GM12878 (cell line): Measurements from ENCODE around the gene CHDH. TPM values are rescaled to one million over a fixed set of nuclear protein-coding genes. Genes with fewer than 3 reads are reported as not detected.

Source experiments
- ATAC-seq: fragments of 200-7000 bp; cut with Tn5 transposase; 3 replicates; pipeline ENCODE4 v1.9.1; 2020; ENCODE audit warnings: mild to moderate bottlenecking, moderate library complexity
- BruUV-seq: library from RNA; stranded (reverse); fragments of 400-500 nt; replicated peaks from 2 replicates; lab custom pipeline; 2021; lab: Mats Ljungman, UMichigan
- CTCF ChIA-PET: fragments of 300-600 bp; sonication (Branson Sonifier 250); formaldehyde crosslinking; extraction: SDS; loops from one replicate; lab custom pipeline; 2021; ENCODE audit warnings: inconsistent platforms; lab: Yijun Ruan, JAX
- POLR2A ChIA-PET: fragments of 350-600 bp; formaldehyde crosslinking; extraction: SDS; loops from one replicate; lab custom pipeline; 2021; ENCODE audit warnings: inconsistent platforms; lab: Charles Lee
- RAD21 ChIA-PET: fragments of 300-600 bp; sonication (Branson Sonifier 250); formaldehyde crosslinking; loops from one replicate; lab custom pipeline; 2023; ENCODE audit warnings: antibody characterized with exemption; ENCODE audit not compliant: unreplicated experiment; lab: Charles Lee
- SMC1A ChIA-PET: fragments of 300-600 bp; sonication (Branson Sonifier 250); formaldehyde crosslinking; loops from one replicate; lab custom pipeline; 2023; ENCODE audit not compliant: unreplicated experiment, uncharacterized antibody; lab: Charles Lee
- DNase-seq: peaks from one replicate; pipeline ENCODE4 v3.0.0-alpha.2; 2011; ENCODE audit warnings: low read depth, low spot score
- FAIRE-seq: peaks from 3 replicates; lab custom pipeline; 2011; peaks lifted over from hg19 to GRCh38; lab: Jason Lieb, UNC
- H2AFZ ChIP-seq: 2 replicates; pipeline ENCODE4 v1.6.0; 2011; ENCODE audit warnings: low read depth, low read length, control low read depth; ENCODE audit not compliant: control insufficient read depth
- H3K27ac ChIP-seq: 2 replicates; pipeline ENCODE4 v1.5.1; 2011; ENCODE audit warnings: control low read depth; ENCODE audit not compliant: control insufficient read depth, insufficient read depth
- H3K27me3 ChIP-seq, 2 experiments: replicated peaks in 1 of 2; 2 replicates each; pipeline versions ENCODE4 v1.6.0 to v1.6.1; 2011; ENCODE audit warnings: low read length in 1 of 2; ENCODE audit not compliant: control insufficient read depth in 2 of 2, insufficient read depth in 2 of 2
- H3K36me3 ChIP-seq, 2 experiments: 2 replicates each; pipeline ENCODE4 v1.5.1; 2011; ENCODE audit warnings: low read length in 1 of 2; ENCODE audit not compliant: control insufficient read depth in 2 of 2, insufficient read depth in 2 of 2
- H3K4me1 ChIP-seq: 2 replicates; pipeline ENCODE4 v1.6.1; 2011; ENCODE audit warnings: mild to moderate bottlenecking, low read length, moderate library complexity, mixed read lengths; ENCODE audit not compliant: control insufficient read depth, insufficient read depth
- H3K4me2 ChIP-seq: 2 replicates; pipeline ENCODE4 v1.6.0; 2011; ENCODE audit warnings: control low read depth; ENCODE audit not compliant: control insufficient read depth, insufficient read depth
- H3K4me3 ChIP-seq: fragments of 200-600 bp; sonication (generic); 2 replicates; pipeline ENCODE4 v1.5.1; 2016
- H3K79me2 ChIP-seq: 2 replicates; pipeline ENCODE4 v1.6.0; 2011; ENCODE audit warnings: low read length; ENCODE audit not compliant: control insufficient read depth, insufficient read depth
- H3K9ac ChIP-seq: 2 replicates; pipeline ENCODE4 v1.8.0; 2011; ENCODE audit warnings: low read length, control low read depth, mixed read lengths; ENCODE audit not compliant: control insufficient read depth, insufficient read depth
- H3K9me3 ChIP-seq: replicated peaks from 3 replicates; pipeline ENCODE4 v1.5.1; 2011; ENCODE audit warnings: mild to moderate bottlenecking, low read length; ENCODE audit not compliant: control insufficient read depth, insufficient read depth
- H4K20me1 ChIP-seq: 2 replicates; pipeline ENCODE4 v1.6.0; 2011; ENCODE audit not compliant: control insufficient read depth, insufficient read depth
- CBFB ChIP-seq: IDR thresholded peaks from 2 replicates; pipeline ENCODE4 v1.6.1; 2016; ENCODE audit warnings: antibody characterized with exemption, low read depth
- E2F8 ChIP-seq: fragments of 450-650 bp; IDR thresholded peaks from 2 replicates; pipeline ENCODE4 v1.6.1; 2018; ENCODE audit warnings: mild to moderate bottlenecking, low read depth, moderate library complexity; ENCODE audit not compliant: partially characterized antibody
- EGR1 ChIP-seq, 2 experiments: IDR thresholded peaks; 1 replicate in 1 of 2; 2 replicates in 1 of 2; pipeline ENCODE4 v1.6.1; 2011 to 2012; ENCODE audit warnings: low read depth in 2 of 2, low read length in 2 of 2, borderline replicate concordance in 1 of 2, mild to moderate bottlenecking in 1 of 2, moderate library complexity in 1 of 2
- EZH2 ChIP-seq: IDR thresholded peaks from 2 replicates; pipeline ENCODE4 v1.6.1; 2012; ENCODE audit warnings: low read depth, mild to moderate bottlenecking, control low read depth, inconsistent platforms, low read length, borderline replicate concordance; ENCODE audit not compliant: control insufficient read depth
- FOXM1 ChIP-seq: IDR thresholded peaks from 2 replicates; pipeline ENCODE4 v1.6.1; 2012; ENCODE audit warnings: low read depth, mild to moderate bottlenecking, inconsistent platforms, low read length, moderate library complexity
- HCFC1 ChIP-seq: fragments of 150-350 bp; IDR thresholded peaks from 2 replicates; pipeline ENCODE4 v1.6.1; 2014; ENCODE audit warnings: low read length
- HDAC2 ChIP-seq: fragments of 200-600 bp; sonication (generic); IDR thresholded peaks from 2 replicates; pipeline ENCODE4 v1.6.1; 2017
- IKZF2 ChIP-seq, 2 experiments: fragments of 450-650 bp; IDR thresholded peaks; 2 replicates each; pipeline ENCODE4 v1.6.1; 2017; ENCODE audit warnings: mild to moderate bottlenecking in 2 of 2, moderate library complexity in 2 of 2
- KLF5 ChIP-seq: fragments of 450-650 bp; IDR thresholded peaks from 2 replicates; pipeline ENCODE4 v1.6.1; 2014; ENCODE audit warnings: mild to moderate bottlenecking; ENCODE audit not compliant: partially characterized antibody
- PAX5 ChIP-seq: IDR thresholded peaks from 2 replicates; pipeline ENCODE4 v1.6.1; 2011; ENCODE audit warnings: low read depth, low read length, borderline replicate concordance
- RFX5 ChIP-seq: IDR thresholded peaks from 2 replicates; pipeline ENCODE4 v1.6.1; 2011; ENCODE audit warnings: low read depth, low read length, improper control_type of control experiment
- SMC3 ChIP-seq: IDR thresholded peaks from 2 replicates; pipeline ENCODE4 v1.6.1; 2011; ENCODE audit warnings: low read length, improper control_type of control experiment, borderline replicate concordance
- ZNF592 ChIP-seq: fragments of 450-650 bp; IDR thresholded peaks from 2 replicates; pipeline ENCODE4 v1.6.1; 2017; ENCODE audit warnings: mild to moderate bottlenecking, moderate library complexity
- ZNF622 ChIP-seq: fragments of 450-650 bp; IDR thresholded peaks from 2 replicates; pipeline ENCODE4 v1.6.1; 2017; ENCODE audit warnings: mild to moderate bottlenecking, inconsistent platforms
- WGBS: methylation state at CpG from one replicate; pipeline ENCODE4 v1.1.6; 2016; ENCODE audit warnings: low lambda C conversion rate; ENCODE audit not compliant: insufficient replicate concordance, insufficient coverage; ENCODE audit errors: missing lambda C conversion rate; 5-methylcytosine and 5-hydroxymethylcytosine counted together
- in situ Hi-C: fragments of 300-500 bp; cut with MboI; formaldehyde crosslinking; loops from 9 replicates; pipeline ENCODE4 v1.14.3; 2018; ENCODE audit warnings: mixed read lengths
- intact Hi-C: fragments of 100-400 bp; cut with micrococcal nuclease; formaldehyde crosslinking; loops from one replicate; pipeline ENCODE4 v1.14.2; 2022; ENCODE audit not compliant: unreplicated experiment
- polyA plus RNA-seq, 11 experiments: library from polyadenylated mRNA; depleted of rRNA in 4 of 11; unstranded in 6 of 11; stranded (reverse) in 5 of 11; fragments of >200 nt; fragmentation: Nextera tagmentation in 4 of 11; fragmentation: Illumina TruSeq in 1 of 11; extraction: Ambion mirVana in 4 of 11; extraction: Trizol in 1 of 11; gene quantifications; 1 replicate in 1 of 11; 2 replicates in 10 of 11; pipeline versions ENCODE4 v1.2.1 to v1.2.3, GENCODE V29; 2011 to 2016; ENCODE audit warnings: inconsistent platforms in 2 of 11, missing spikeins in 2 of 11, low read depth in 1 of 11
- total RNA-seq, 4 experiments: library from RNA; depleted of rRNA in 3 of 4; stranded (reverse); fragments of >200 nt in 3 of 4; fragmentation: Illumina TruSeq in 1 of 4; extraction: Trizol in 1 of 4; gene quantifications; 2 replicates each; pipeline versions ENCODE4 v1.2.1 to v1.2.3, GENCODE V29; 2013 to 2021

The CHDH gene
- total and polyA plus RNA-seq, 10 of the 15 experiments (the other 5 are each of a cell fraction or from before 2014, with no cell fraction given), result 0.95 to 8.3 (median 2.9) TPM

- Histone ChIP-seq H3K27me3 (no peaks in the 10 kb centered on the region), H3K9me3 (no peaks in the 10 kb centered on the region), H2AFZ (no peak overlapping the region), H3K9ac (no peak overlapping the region), H3K4me2 (no peak overlapping the region), H3K79me2 (no peaks in the 10 kb centered on the region), H3K27ac (no peak overlapping the region), H4K20me1 (no peaks in the 10 kb centered on the region), H3K4me1 (peaks cover 22% of the 10 kb centered on the region), H3K36me3 (no peaks in the 10 kb centered on the region), H3K4me3 (no peak overlapping the region)
- no TSS peak for BruUV-seq
- ChIA-PET RAD21 (interaction anchor here (4.9 kb wide), 1 partner anchor 67 kb away, joined by 41 read pairs; the partner anchor contains the start of genes CHDH and IL17RB), POLR2A (no interaction called here), SMC1A (interaction anchor here (0.6 kb wide), 1 partner anchor 66 kb away, joined by 3 read pairs; no protein-coding TSS in a partner anchor), CTCF (no interaction called here)
- TF ChIP-seq E2F8 (no peak), HCFC1 (no peak), IKZF2 (IDR thresholded peaks at IDR 0.05) (no peak), HDAC2 (no peak), KLF5 (no peak), RFX5 (no peak), ZNF622 (no peak), PAX5 (no peak), SMC3 (no peak), FOXM1 (no peak), ZNF592 (no peak), EZH2 (no peak), CBFB (no peak), EGR1 (IDR thresholded peaks at IDR 0.05; ENCODE audit: borderline replicate concordance in 1 of 2, low read depth in 2 of 2, low read length in 2 of 2) (no peak)
- ATAC-seq (no peak), DNase-seq (no peak), FAIRE-seq (no peak)
- intact Hi-C loops (no loop called here), in situ Hi-C loops (no loop called here)
- 68% methylated on average over 6 of the region's 8 CpGs for WGBS
These were observed 68.8 kb downstream of the CHDH start for GRCh38 chr3:53777468-53777867.
